Stimulated activated CD4-positive, alpha-beta T cell treated with anti-CD3 and anti-CD28 coated beads, Interleukin-4, amount 100 ng/mL, for 48 hours (primary cell): Measurements from ENCODE around the gene ING4.

Experiments
- DNase-seq, 2 donors: peaks; one replicate each; pipeline ENCODE4 v3.0.0-alpha.2; 2020; ENCODE audit warnings: low read depth in 2 of 2

ING4 gene

GRCh38 chr12:6688543-6688998 lies 25.7 kb upstream of the ING4 start:
- no peak for DNase-seq

DNA sequence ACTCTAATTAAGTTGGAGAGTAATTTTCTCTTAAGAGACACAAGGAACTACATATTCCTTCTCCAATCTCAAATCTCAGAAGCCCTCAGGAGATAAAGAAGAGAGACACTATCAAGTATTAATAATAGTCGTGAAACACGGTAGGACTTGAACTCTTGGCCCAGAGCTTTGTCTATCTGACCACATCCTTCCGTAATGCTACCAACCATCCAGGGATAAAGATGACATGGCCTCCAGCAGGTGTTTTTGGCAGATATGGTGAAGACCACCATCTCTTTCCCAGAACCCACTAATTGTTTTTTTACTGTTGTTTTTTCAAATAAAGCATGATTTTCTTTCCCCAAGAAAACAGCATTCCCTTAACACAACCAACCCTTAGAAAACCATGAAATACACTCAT lies 22.9 kb upstream of the ING4 start:
- no peak for DNase-seq

DNA sequence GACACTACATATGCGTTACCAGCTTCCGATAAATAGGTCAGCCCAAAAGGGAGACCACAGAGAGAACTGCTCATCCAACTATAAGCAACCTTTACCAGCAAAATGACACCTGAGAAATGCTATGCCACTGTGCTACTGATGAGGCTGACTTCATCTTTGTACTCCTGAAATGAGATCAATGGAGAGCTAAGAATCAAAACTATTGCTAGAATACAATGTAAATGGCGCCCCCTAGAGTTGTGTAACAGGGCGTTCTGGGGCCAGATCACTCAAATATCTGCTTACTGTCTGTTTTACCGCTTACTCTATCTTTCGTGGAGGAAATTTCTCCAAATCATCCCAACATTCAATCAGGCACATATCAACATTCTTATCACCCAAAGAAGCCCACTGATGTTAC lies 21.7 kb upstream of the ING4 start:
- peak in 1 of 2 donors; percentile 38 for DNase-seq

DNA sequence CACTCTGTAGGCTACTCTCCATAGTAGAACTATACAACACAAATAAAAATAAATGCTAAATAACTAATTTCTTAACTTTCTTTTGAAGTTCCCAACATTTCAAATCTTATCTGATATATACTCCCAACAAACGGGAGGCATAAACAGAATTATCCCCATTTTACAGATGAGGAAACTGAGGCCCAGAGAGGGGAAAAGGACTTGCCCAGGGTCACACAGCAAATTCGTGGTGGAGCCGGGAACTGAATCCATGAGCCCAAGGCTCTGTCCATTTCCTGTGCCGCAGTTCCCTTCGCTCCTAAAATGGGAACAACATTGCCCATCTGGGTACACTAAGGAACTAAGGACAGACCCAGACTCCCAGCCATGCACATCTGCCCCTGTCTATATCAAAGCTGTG lies 14.0 kb upstream of the ING4 start:
- no peak for DNase-seq

DNA sequence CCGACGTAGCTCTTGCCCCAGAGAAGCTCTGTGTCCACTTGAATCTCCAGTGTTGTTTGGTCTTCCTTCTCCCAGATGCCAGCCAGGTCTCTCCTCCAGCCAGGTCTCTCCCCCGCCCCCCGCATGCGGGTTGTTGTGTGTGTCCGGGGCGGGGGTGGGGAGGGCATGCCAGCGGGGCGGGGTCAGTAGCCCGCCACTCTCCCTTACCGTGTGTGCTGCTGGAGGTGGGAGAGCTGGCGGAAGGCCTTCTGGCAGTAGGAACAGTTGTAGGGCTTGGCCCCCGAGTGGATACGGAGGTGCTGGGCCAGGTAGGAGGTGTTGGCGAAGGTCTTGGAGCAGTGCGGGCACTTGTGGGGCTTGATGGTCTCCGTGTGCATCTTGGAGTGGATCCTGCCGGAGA lies 9.2 kb upstream of the ING4 start:
- DNase-seq = no peak

DNA sequence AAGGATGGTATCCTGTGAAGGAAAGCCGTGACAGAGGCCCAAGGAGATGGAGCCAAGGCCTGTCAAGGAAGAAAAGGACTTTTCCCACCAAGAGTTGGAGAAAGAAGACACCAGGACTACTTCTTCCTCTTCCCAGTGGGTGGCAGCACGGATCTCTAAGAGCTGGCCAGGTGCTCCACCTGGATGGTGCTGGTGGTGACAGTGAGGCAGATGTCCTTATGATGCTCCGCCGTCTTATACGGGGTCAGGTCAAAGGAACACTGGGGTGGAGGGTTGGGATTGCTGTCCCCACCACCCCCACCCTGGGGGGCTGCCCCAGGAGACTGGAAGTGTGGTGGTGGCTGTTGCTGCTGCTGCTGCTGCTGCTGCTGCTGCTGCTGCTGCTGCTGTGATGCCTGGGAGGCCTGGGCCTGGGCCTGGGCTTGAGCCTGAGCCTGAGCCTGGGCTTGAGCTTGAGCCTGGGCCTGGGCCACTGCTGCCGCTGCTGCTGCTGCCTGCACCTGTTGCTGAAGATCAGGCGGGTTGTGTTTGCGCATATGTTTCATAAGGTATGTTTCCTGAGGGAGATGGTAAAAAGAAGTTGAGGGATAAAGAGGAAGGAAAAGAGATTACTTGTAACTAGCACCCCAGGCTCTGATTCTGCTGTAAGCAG lies 4.8 kb upstream of the ING4 start:
- no peak for DNase-seq

- DNase-seq = no peak
These were observed 3.3 kb upstream of the ING4 start for GRCh38 chr12:6666211-6666610.

- no peak for DNase-seq
These were observed 2.0 kb upstream of the ING4 start for GRCh38 chr12:6664902-6665301.

- no peak for DNase-seq
These were observed 365 bp downstream of the ING4 start for GRCh38 chr12:6662602-6662905.

DNA sequence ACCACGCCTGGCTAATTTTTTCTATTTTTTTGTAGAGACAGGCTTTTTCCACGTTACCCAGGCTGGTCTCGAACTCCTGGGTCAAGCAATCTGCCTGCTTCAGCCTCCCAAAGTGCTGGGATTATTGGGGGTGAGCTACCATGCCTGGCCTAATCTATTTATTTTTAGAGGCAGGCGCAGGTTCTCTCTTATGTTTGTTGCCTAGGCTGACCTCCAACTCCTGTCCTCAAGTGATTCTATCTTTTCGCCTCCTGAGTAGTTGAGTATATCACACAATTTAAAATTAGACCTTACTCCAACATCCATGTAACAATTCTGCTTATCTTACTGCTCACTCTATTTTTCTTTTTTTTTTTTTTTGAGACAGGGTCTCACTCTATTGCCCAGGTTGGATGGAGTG lies 8.9 kb downstream of the ING4 start:
- no peak for DNase-seq

- DNase-seq = no peak
These were observed 9.6 kb downstream of the ING4 start for GRCh38 chr12:6653342-6653741.

DNA sequence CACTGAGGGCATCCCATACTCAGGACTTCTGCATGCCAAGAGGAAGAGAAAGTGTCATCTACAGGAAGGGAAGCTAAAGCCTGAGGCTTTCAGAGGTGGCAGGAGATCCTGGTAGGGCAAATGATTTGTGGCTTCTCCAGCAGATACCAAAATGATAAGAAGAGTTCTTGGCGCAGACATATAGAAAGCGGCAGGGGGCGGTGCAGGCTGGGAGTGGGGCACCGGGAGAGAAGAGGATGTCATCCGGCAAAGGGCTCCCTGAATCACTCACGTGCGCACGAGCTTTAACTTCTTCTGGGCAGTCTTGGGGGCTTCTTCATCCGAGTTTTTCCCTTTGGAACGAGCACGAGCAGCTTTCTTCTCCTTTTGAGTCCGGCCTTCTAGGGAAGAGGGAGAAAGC lies 10.5 kb downstream of the ING4 start:
- no peak for DNase-seq

GRCh38 chr12:6650832-6651231 lies 12.1 kb downstream of the ING4 start:
- DNase-seq = no peak

DNA sequence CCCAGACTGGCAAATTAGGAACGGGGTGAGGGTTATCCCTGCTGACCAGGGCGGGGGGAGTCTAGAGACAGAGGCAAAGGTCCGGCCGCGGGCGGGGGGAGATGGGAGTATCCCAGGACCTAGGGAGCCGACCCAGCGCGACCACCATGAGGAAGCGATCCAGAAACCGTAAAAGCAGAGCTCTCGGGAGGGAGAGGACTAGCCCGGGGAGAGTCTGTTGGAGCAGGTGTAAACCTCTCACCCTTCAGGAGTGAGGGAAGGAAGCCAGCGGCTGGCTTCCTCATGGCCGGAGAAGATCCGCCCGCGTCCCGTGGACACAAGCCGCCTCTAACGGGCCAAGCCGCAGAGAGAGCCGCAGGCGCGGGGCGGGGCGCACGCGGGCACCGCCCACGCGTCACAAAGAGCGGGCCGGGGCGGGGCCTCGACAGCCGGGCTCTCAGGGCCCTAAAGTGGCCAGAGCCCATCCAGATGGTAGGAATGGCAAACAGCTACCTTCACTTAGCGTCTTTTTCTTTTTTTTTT lies 15.8 kb downstream of the ING4 start, which contains the start of gene ACRBP:
ACRBP (minus strand) TSS at position 350 of the 522 bp plus-strand sequence; CDS start at position 284, 66 bp downstream.
- no peak for DNase-seq

DNA sequence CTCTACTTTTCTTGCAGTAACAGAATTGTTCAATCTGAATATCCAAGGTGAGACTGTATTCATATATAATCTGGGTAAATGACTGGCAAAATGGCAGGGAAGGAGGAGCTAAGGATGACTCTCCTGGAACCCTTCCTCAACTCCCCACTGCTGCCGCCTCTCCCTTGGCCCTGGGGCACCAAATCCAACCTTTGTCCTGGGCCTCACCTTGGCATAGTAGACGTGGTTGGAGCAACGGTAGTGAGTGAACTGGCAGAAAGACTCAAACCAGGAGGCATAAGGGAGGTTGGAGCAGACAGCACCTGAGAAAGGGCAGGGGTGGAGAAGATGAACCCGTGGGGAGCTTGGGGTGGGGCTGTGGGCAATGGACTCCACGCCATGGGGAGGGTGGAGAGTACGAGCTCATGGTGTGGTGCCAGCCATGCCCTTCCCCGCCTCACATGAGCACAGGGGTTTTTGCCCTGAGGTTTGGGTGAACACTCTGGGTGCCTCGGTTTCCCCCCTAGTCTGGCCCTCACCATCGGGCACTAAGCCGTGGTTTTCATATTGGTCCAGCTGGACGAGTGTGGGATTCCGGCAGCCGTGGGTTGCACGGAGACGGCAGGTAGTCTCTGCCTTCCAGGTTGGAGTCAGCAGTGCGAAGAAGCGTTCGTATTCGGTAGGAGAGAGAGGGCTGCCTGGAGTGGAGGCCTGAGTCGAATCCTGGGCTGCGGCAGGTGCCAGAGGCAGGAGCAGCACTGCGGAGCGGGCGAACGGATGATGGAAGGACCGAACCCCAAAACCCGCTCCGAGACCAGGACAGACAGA lies 16.4 kb downstream of the ING4 start:
- DNase-seq = no peak

DNA sequence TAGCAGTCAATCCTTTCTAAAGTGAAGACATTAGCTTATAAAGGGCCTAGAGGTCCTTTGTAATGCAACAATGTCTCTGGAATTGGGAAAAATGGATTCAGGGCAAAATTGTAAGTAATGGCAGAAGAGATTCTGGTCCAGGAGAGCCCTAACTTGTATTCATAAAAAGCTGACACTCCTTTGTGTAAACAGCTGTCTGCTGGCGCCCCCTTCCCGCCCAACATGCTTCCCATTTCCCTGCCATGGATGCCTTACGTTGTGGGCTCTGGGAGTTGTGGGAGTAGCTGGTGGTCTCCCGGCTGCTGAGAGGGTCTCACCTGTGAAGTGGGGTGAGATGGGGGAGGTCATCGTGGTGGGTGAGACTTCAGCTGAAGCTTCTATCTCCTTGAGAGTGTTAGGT lies 18.0 kb downstream of the ING4 start:
- DNase-seq = no peak

- no peak for DNase-seq
These were observed 18.7 kb downstream of the ING4 start for GRCh38 chr12:6644257-6644596.

DNA sequence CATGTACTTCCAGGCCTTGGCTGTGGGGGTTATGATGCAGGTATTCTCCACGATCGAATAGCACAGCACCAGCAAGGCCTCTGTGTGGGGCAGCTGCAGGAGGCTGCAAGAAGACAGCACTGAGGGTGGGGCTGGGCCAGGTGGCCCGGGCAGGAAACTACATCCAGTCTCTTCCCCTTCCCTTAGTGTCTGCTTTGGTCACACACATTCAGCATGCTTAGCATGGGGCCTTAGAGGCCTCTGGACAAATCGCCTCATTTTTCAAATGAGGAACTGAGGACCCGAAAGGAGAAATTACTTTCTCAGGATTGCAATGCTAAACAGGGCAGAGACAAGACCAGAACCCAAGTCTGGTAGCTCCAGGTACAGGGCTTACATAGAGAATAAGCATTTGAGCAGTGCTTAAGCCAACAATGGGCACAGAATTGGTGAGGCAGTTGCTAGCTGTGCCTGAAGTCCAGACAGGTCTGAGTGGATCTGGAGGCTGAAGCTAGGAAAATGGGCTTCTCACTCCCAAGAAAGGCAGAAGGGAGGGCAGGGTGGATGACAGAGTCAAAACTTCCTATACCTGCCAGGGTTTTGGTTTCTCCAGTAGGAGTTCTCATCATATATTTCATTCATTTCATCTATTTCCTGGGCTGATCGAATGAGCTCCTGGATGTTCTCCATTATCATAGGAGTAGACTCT lies 19.2 kb downstream of the ING4 start:
- no peak for DNase-seq

- DNase-seq = no peak
These were observed 21.8 kb downstream of the ING4 start for GRCh38 chr12:6641131-6641530.

- DNase-seq = no peak
These were observed 22.4 kb downstream of the ING4 start for GRCh38 chr12:6640497-6640896.

DNA sequence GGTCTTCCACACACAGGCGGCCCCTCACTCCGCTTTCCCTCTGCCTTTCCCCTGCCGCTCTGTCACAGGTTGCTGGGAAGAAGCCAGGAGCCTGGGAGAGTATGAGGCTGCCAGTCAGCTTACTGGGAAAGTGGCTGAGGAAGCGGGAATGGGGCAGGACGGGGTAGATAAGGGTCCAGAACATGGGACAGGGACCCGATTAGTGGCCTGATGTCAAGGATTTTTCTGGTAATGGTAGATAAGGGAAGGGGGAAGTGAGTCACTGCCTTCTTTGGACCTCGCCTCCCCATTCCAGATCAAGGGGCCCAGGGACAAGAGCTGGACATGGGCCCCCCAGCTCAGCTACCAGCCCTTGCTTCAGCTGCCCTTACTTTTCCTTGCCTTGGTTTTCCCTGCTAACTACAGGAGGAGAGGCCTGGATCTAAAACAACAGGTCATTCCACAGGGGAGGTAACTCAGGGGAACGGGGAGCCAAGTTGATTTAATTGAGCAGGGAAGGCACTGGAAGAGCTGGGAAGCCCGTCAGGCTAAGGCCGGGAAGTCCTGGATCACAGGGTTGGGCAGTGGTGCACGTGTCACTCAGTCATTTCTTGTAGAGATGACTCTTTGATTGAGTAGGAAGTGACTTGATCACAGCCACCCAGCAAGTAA lies 23.6 kb downstream of the ING4 start:
- no peak for DNase-seq

DNA sequence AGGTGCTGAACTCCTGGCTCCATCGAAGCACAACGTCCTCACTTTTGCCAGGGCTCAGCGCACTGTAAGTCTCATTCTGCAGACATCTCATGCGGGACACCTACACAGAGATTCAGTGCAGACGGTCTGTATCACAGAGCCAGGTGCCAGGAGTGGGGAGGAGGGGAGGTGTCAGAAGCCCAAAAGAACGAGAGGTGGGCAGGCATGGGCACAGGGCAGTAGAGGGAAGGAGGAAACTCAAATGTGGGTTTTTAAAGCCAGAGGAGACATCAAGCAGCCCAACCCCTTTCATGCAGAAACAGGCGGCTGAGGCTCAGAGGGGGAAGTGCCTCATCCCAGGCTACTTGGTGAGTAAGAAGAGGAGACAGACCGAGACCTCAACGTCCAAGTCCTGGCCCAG lies 24.6 kb downstream of the ING4 start:
- DNase-seq = no peak
